AG10803 (cell line): Measurements from ENCODE around the gene MSI2.

ENCODE experiments used
- DNase-seq: peaks from one replicate; pipeline ENCODE4 v3.0.0; 2010; ENCODE audit warnings: low read depth
- H3K4me3 ChIP-seq: 2 replicates; pipeline ENCODE4 v1.5.1; 2011; ENCODE audit warnings: mild to moderate bottlenecking, low read length, control low read depth
- CTCF ChIP-seq: conservative IDR thresholded peaks from 2 replicates; pipeline ENCODE4 v1.5.1; 2011; ENCODE audit warnings: mild to moderate bottlenecking, low read length, control low read depth, inconsistent platforms

The MSI2 gene

GRCh38 chr17:57330587-57330986 lies 74.3 kb downstream of the MSI2 start:
- DNase-seq: no peak
- no peak overlapping the region for H3K4me3 ChIP-seq
- no peak for TF ChIP-seq CTCF

GRCh38 chr17:57331423-57331822 lies 75.1 kb downstream of the MSI2 start:
- no peak overlapping the region for H3K4me3 ChIP-seq

GRCh38 chr17:57332501-57332900 lies 76.2 kb downstream of the MSI2 start:
- TF ChIP-seq CTCF: no peak
- no peak overlapping the region for H3K4me3 ChIP-seq
- no peak for DNase-seq

More at GRCh38 chr17:57331423-57331822, 75.1 kb downstream of the MSI2 start:
- no peak for TF ChIP-seq CTCF
- no peak for DNase-seq

GRCh38 chr17:57335195-57335792 lies 79.0 kb downstream of the MSI2 start:
- H3K4me3 ChIP-seq: no peak overlapping the region
- DNase-seq: no peak
- no peak for TF ChIP-seq CTCF

- DNase-seq: no peak
- H3K4me3 ChIP-seq: no peak overlapping the region
- no peak for TF ChIP-seq CTCF
Measured at GRCh38 chr17:57337390-57337789, 81.1 kb downstream of the MSI2 start.

GRCh38 chr17:57338257-57338914 lies 82.1 kb downstream of the MSI2 start:
- no peak for TF ChIP-seq CTCF
- no peak for DNase-seq
- H3K4me3 ChIP-seq: no peak overlapping the region

- no peak overlapping the region for H3K4me3 ChIP-seq
- DNase-seq: no peak
- no peak for TF ChIP-seq CTCF
Measured at GRCh38 chr17:57340160-57340981, 84.0 kb downstream of the MSI2 start.
